H9 (cell line): ENCODE measurements around the gene CA7. TPM values are rescaled to one million over a fixed set of nuclear protein-coding genes. Genes with fewer than 3 reads are reported as not detected.

Experiments used
- DNase-seq: peaks from one replicate; pipeline ENCODE4 v3.0.0-alpha.2; 2017
- H2AFZ ChIP-seq: one replicate; pipeline ENCODE4 v1.6.1; 2013; ENCODE audit warnings: mild to moderate bottlenecking, low read length, control low read depth, moderate library complexity
- H2AK5ac ChIP-seq: 2 replicates; pipeline ENCODE4 v1.6.1; 2013; ENCODE audit warnings: low read length, control low read depth, mixed read lengths; ENCODE audit not compliant: insufficient read length
- H2BK120ac ChIP-seq: one replicate; pipeline ENCODE4 v1.6.1; 2013; ENCODE audit warnings: low read depth, mild to moderate bottlenecking, low read length, control low read depth, inconsistent platforms; ENCODE audit not compliant: poor library complexity, severe bottlenecking
- H2BK12ac ChIP-seq: 2 replicates; pipeline ENCODE4 v1.6.1; 2013; ENCODE audit warnings: low read length, control low read depth, mixed read lengths, low read depth; ENCODE audit not compliant: insufficient read length
- H2BK15ac ChIP-seq: 2 replicates; pipeline ENCODE4 v1.6.1; 2013; ENCODE audit warnings: low read depth, low read length, control low read depth
- H2BK20ac ChIP-seq: one replicate; pipeline ENCODE4 v1.6.1; 2013; ENCODE audit warnings: low read depth, mild to moderate bottlenecking, low read length, control low read depth, inconsistent platforms; ENCODE audit not compliant: poor library complexity, severe bottlenecking
- H2BK5ac ChIP-seq: 2 replicates; pipeline ENCODE4 v1.6.1; 2013; ENCODE audit warnings: low read length, control low read depth, mixed read lengths; ENCODE audit not compliant: insufficient read length
- H3K14ac ChIP-seq: 2 replicates; pipeline ENCODE4 v1.6.1; 2013; ENCODE audit warnings: low read length, control low read depth; ENCODE audit not compliant: insufficient read depth
- H3K18ac ChIP-seq: 2 replicates; pipeline ENCODE4 v1.6.1; 2013; ENCODE audit warnings: low read depth, mild to moderate bottlenecking, mixed read lengths, low read length, control low read depth; ENCODE audit not compliant: insufficient read length
- H3K23ac ChIP-seq: 2 replicates; pipeline ENCODE4 v1.6.1; 2013; ENCODE audit warnings: low read length, control low read depth, mixed read lengths, low read depth; ENCODE audit not compliant: insufficient read length
- H3K23me2 ChIP-seq: 2 replicates; pipeline ENCODE4 v1.6.1; 2013; ENCODE audit warnings: low read depth, mild to moderate bottlenecking, mixed read lengths, low read length, control low read depth; ENCODE audit not compliant: insufficient read length, poor library complexity, severe bottlenecking
- H3K27ac ChIP-seq: 2 replicates; pipeline ENCODE4 v1.5.1; 2013; ENCODE audit warnings: low read length, control low read depth, mixed read lengths, low read depth; ENCODE audit not compliant: insufficient read length
- H3K27me3 ChIP-seq: 2 replicates; pipeline ENCODE4 v1.6.1; 2013; ENCODE audit warnings: low read length, control low read depth, inconsistent platforms; ENCODE audit not compliant: insufficient read depth
- H3K4ac ChIP-seq: 2 replicates; pipeline ENCODE4 v1.6.1; 2013; ENCODE audit warnings: low read depth, mild to moderate bottlenecking, control low read depth, inconsistent platforms, low read length, moderate library complexity
- H3K4me1 ChIP-seq: 2 replicates; pipeline ENCODE4 v1.6.1; 2013; ENCODE audit warnings: low read length, control low read depth, inconsistent platforms; ENCODE audit not compliant: insufficient read depth
- H3K4me2 ChIP-seq: 2 replicates; pipeline ENCODE4 v1.6.1; 2013; ENCODE audit warnings: low read length, control low read depth, mixed read lengths; ENCODE audit not compliant: insufficient read length, insufficient read depth
- H3K56ac ChIP-seq: 2 replicates; pipeline ENCODE4 v1.6.1; 2013; ENCODE audit warnings: low read depth, mild to moderate bottlenecking, mixed read lengths, low read length, control low read depth; ENCODE audit not compliant: insufficient read length
- H3K79me1 ChIP-seq: 2 replicates; pipeline ENCODE4 v1.6.1; 2013; ENCODE audit warnings: low read depth, mild to moderate bottlenecking, moderate library complexity, low read length, control low read depth, inconsistent platforms; ENCODE audit not compliant: insufficient read depth, poor library complexity, severe bottlenecking
- H3K79me2 ChIP-seq: 2 replicates; pipeline ENCODE4 v1.6.1; 2013; ENCODE audit warnings: low read length, control low read depth, inconsistent platforms; ENCODE audit not compliant: insufficient read depth
- H3K9ac ChIP-seq: 2 replicates; pipeline ENCODE4 v1.6.1; 2013; ENCODE audit warnings: low read length, control low read depth, mixed read lengths; ENCODE audit not compliant: insufficient read length; ENCODE audit errors: extremely low read depth
- H3K9me3 ChIP-seq: one replicate; pipeline ENCODE4 v1.6.1; 2013; ENCODE audit warnings: low read depth, low read length, inconsistent platforms; ENCODE audit not compliant: control insufficient read depth
- H3T11ph ChIP-seq: one replicate; pipeline ENCODE4 v1.6.1; 2013; ENCODE audit warnings: mild to moderate bottlenecking, low read length, control low read depth, inconsistent platforms
- H4K20me1 ChIP-seq: one replicate; pipeline ENCODE4 v1.6.1; 2013; ENCODE audit not compliant: control insufficient read depth, insufficient read length, insufficient read depth
- H4K5ac ChIP-seq: 2 replicates; pipeline ENCODE4 v1.6.1; 2013; ENCODE audit warnings: low read depth, mild to moderate bottlenecking, mixed read lengths, low read length, control low read depth; ENCODE audit not compliant: insufficient read length
- H4K8ac ChIP-seq: replicated peaks from 2 replicates; pipeline ENCODE4 v1.6.1; 2013; ENCODE audit warnings: low read length, control low read depth, mixed read lengths, low read depth; ENCODE audit not compliant: insufficient read length
- H4K91ac ChIP-seq: 2 replicates; pipeline ENCODE4 v1.6.1; 2013; ENCODE audit warnings: low read depth, mild to moderate bottlenecking, moderate library complexity, mixed read lengths, low read length, control low read depth; ENCODE audit not compliant: insufficient read length
- H3K27ac Mint-ChIP-seq, 3 experiments: 2 replicates in 2 of 3; 3 replicates in 1 of 3; pipeline ENCODE4 v1.8.0; 2020 to 2021; ENCODE audit warnings: mixed read lengths in 3 of 3, mild to moderate bottlenecking in 1 of 3, moderate library complexity in 1 of 3
- H3K27me3 Mint-ChIP-seq: 2 replicates; pipeline ENCODE4 v1.8.0; 2021; ENCODE audit warnings: low read depth, mild to moderate bottlenecking, moderate library complexity, mixed read lengths
- H3K36me3 Mint-ChIP-seq, 3 experiments: 2 replicates in 2 of 3; 3 replicates in 1 of 3; pipeline ENCODE4 v1.8.0; 2020 to 2021; ENCODE audit warnings: low read depth in 3 of 3, mixed read lengths in 3 of 3; ENCODE audit not compliant: insufficient read depth in 1 of 3
- H3K4me1 Mint-ChIP-seq, 2 experiments: 2 replicates each; pipeline ENCODE4 v1.8.0; 2020; ENCODE audit warnings: mixed read lengths in 2 of 2
- H3K4me3 Mint-ChIP-seq, 2 experiments: 2 replicates in 1 of 2; 3 replicates in 1 of 2; pipeline ENCODE4 v1.8.0; 2020 to 2021; ENCODE audit warnings: mild to moderate bottlenecking in 2 of 2, mixed read lengths in 2 of 2, moderate library complexity in 1 of 2
- H3K9me3 Mint-ChIP-seq, 2 experiments: 2 replicates in 1 of 2; 3 replicates in 1 of 2; pipeline ENCODE4 v1.8.0; 2020; ENCODE audit warnings: mild to moderate bottlenecking in 2 of 2, mixed read lengths in 2 of 2, moderate library complexity in 1 of 2
- WGBS: extraction: QIAGEN DNeasy Blood & Tissue Kit; methylation state at CpG from one replicate; pipeline ENCODE4 v1.1.7; 2013; ENCODE audit warnings: missing lambda C conversion rate, low lambda C conversion rate, mixed read lengths; ENCODE audit not compliant: insufficient read length; ENCODE audit errors: extremely low coverage; 5-methylcytosine and 5-hydroxymethylcytosine counted together
- total RNA-seq: library from RNA; stranded (reverse); gene quantifications from 2 replicates; pipeline ENCODE4 v1.2.1, GENCODE V29; 2021
- TF ChIP-seq, protein P1 (sequence below): fragments of 200-600 bp; sonication (generic); conservative IDR thresholded peaks from 3 replicates; pipeline ENCODE4 v1.8.0; 2021; ENCODE audit warnings: antibody characterized with exemption, mild to moderate bottlenecking

The CA7 gene
- total RNA-seq, 1 experiment from 2014 or later = 0.81 TPM

- H3K23me2 ChIP-seq = peaks cover 13% of the 10 kb centered on the region
- no peak overlapping the region for H3K4ac ChIP-seq
- no peaks in the 10 kb centered on the region; a peak in 1 of 7 replicates for H3K36me3 Mint-ChIP-seq
- no peak overlapping the region for H2AFZ ChIP-seq
- H2BK120ac ChIP-seq = no peak overlapping the region
- H3K79me2 ChIP-seq = no peaks in the 10 kb centered on the region
- no peak overlapping the region for H2BK15ac ChIP-seq
- no peak overlapping the region for H3K56ac ChIP-seq
- no peaks in the 10 kb centered on the region for H3K79me1 ChIP-seq
- no peak overlapping the region for H4K5ac ChIP-seq
- H4K91ac ChIP-seq = no peak overlapping the region
- H3K9ac ChIP-seq = no peak overlapping the region
- no peak overlapping the region for H3K23ac ChIP-seq
- H4K8ac ChIP-seq = no peak overlapping the region
- no peak overlapping the region for H3K18ac ChIP-seq
- H4K20me1 ChIP-seq = no peaks in the 10 kb centered on the region
- no CpG with 5 or more reads among the region's 7 CpGs for WGBS
- no peak overlapping the region for H2AK5ac ChIP-seq
- no peak overlapping the region for H2BK20ac ChIP-seq
- H3K27me3 ChIP-seq = peaks cover 17% of the 10 kb centered on the region
- H3K4me1 ChIP-seq = no peaks in the 10 kb centered on the region; the same call in 1 of the 2 replicates
- H3K4me2 ChIP-seq = no peak overlapping the region
- DNase-seq = no peak
- H3K4me1 Mint-ChIP-seq = peaks cover 2 to 16% of the 10 kb centered on the region in 2 experiments; a peak in 3 of 4 replicates
- H3K9me3 Mint-ChIP-seq = peaks cover 5 to 6% of the 10 kb centered on the region in 2 experiments; a peak in 3 of 5 replicates
- no peak overlapping the region; a peak in 1 of 5 replicates for H3K4me3 Mint-ChIP-seq
- no peak overlapping the region for H2BK5ac ChIP-seq
- no peak overlapping the region for H3K27ac Mint-ChIP-seq
- no peak overlapping the region for H2BK12ac ChIP-seq
- no peak overlapping the region for H3K14ac ChIP-seq
- no peak overlapping the region for H3K27ac ChIP-seq
- TF ChIP-seq, protein P1, sequence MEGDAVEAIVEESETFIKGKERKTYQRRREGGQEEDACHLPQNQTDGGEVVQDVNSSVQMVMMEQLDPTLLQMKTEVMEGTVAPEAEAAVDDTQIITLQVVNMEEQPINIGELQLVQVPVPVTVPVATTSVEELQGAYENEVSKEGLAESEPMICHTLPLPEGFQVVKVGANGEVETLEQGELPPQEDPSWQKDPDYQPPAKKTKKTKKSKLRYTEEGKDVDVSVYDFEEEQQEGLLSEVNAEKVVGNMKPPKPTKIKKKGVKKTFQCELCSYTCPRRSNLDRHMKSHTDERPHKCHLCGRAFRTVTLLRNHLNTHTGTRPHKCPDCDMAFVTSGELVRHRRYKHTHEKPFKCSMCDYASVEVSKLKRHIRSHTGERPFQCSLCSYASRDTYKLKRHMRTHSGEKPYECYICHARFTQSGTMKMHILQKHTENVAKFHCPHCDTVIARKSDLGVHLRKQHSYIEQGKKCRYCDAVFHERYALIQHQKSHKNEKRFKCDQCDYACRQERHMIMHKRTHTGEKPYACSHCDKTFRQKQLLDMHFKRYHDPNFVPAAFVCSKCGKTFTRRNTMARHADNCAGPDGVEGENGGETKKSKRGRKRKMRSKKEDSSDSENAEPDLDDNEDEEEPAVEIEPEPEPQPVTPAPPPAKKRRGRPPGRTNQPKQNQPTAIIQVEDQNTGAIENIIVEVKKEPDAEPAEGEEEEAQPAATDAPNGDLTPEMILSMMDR = no peak
- H3T11ph ChIP-seq = no peak overlapping the region
- H3K27me3 Mint-ChIP-seq = peaks cover 93% of the 10 kb centered on the region
- no peaks in the 10 kb centered on the region for H3K9me3 ChIP-seq
Measured at GRCh38 chr16:66842765-66843164, 1.4 kb upstream of the CA7 start.
